Measurements from ENCODE around the gene POLD2.

POLD2 gene

GRCh38 chr7:44080118-44080517, 43.2 kb downstream of the POLD2 start:
- no peak for DNase-seq (ENCODE audit: low spot score)

GRCh38 chr7:44079331-44080021, 43.9 kb downstream of the POLD2 start:
- DNase-seq (ENCODE audit: low spot score) = no peak

- no peak for DNase-seq (ENCODE audit: low spot score)
Measured at GRCh38 chr7:44078521-44078920, 44.8 kb downstream of the POLD2 start.

- no peak for DNase-seq (ENCODE audit: low spot score)
Measured at GRCh38 chr7:44077681-44078091, 45.7 kb downstream of the POLD2 start.

- no peak for DNase-seq (ENCODE audit: low spot score)
Measured at GRCh38 chr7:44077061-44077460, 46.3 kb downstream of the POLD2 start.

- no peak for DNase-seq (ENCODE audit: low spot score)
Measured at GRCh38 chr7:44076101-44076895, 47.0 kb downstream of the POLD2 start.

GRCh38 chr7:44075296-44076075, 47.9 kb downstream of the POLD2 start:
- DNase-seq (ENCODE audit: low spot score) = no peak

- no peak for DNase-seq (ENCODE audit: low spot score)
Measured at GRCh38 chr7:44074349-44074695, 49.0 kb downstream of the POLD2 start.

- DNase-seq (ENCODE audit: low spot score) = peak; percentile 41
Measured at GRCh38 chr7:44073664-44074348, 49.5 kb downstream of the POLD2 start.

- DNase-seq (ENCODE audit: low spot score) = no peak
Measured at GRCh38 chr7:44072364-44073231, 50.8 kb downstream of the POLD2 start.

GRCh38 chr7:44071726-44072363, 51.5 kb downstream of the POLD2 start:
- DNase-seq (ENCODE audit: low spot score) = no peak

GRCh38 chr7:44068054-44068453, 55.3 kb downstream of the POLD2 start:
- DNase-seq (ENCODE audit: low spot score) = no peak

- no peak for DNase-seq (ENCODE audit: low spot score)
Measured at GRCh38 chr7:44067064-44067951, 56.0 kb downstream of the POLD2 start.

- DNase-seq (ENCODE audit: low spot score) = no peak
Measured at GRCh38 chr7:44066494-44067063, 56.8 kb downstream of the POLD2 start.

- no peak for DNase-seq (ENCODE audit: low spot score)
Measured at GRCh38 chr7:44066111-44066460, 57.3 kb downstream of the POLD2 start.

- peak; percentile 22 for DNase-seq (ENCODE audit: low spot score)
Measured at GRCh38 chr7:44065431-44066110, 57.8 kb downstream of the POLD2 start, which contains the start of gene PGAM2. TSS of gene PGAM2 (minus strand) at chr7:44065567. CDS start at chr7:44065529, 38 bp downstream.

- no peak for DNase-seq (ENCODE audit: low spot score)
Measured at GRCh38 chr7:44064791-44065430, 58.4 kb downstream of the POLD2 start.
